ENCODE results near the gene RAX2. TPM values are rescaled to one million over a fixed set of nuclear protein-coding genes. Genes with fewer than 3 reads are reported as not detected.
"Not testable (repeated sequence)": the region's sequence is repeated elsewhere in the genome, so short reads cannot be mapped to it uniquely, and the experiment has no call there.

The RAX2 gene
- not detected for polyA plus RNA-seq (2013, experiment 1 of 2; ENCODE audit: insufficient read length)
- polyA plus RNA-seq (2013, experiment 2 of 2; ENCODE audit: insufficient read length): not detected

DNA sequence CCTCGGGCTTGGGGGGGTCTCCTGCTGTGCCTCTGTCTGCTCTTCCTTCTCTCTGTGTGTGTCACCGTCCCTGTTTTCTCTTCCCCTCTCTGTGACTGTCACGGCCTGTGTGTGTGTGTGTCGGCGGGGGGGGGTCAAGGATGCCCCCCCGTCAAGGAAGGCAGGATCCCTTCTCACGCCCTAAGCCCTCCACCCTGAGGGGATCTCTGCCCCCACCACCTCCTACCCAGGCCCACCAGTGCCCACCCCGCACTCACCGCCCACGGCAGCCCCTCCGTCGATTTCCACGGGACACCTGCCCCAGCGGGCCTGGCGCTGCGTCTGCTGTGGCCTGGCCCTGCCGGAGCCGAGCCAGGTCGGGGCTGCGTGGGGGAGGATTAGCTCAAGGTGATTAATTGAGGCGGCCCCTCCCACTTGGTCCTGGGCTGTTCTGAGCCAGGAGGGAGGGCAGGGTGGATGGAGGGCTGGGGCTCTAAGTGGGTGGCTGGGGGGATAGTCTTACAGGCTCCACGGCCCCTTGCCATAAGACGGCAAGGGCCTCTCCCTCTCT lies at the start of gene RAX2:
Gene RAX2, minus strand, starts transcription at position 323 of the 550 bp plus-strand sequence. CDS start 486 bp downstream, outside the sequence.
- no peak for DNase-seq

GRCh38 chr19:3821156-3821555 lies 49.1 kb upstream of the RAX2 start:
- no peak for DNase-seq

DNA sequence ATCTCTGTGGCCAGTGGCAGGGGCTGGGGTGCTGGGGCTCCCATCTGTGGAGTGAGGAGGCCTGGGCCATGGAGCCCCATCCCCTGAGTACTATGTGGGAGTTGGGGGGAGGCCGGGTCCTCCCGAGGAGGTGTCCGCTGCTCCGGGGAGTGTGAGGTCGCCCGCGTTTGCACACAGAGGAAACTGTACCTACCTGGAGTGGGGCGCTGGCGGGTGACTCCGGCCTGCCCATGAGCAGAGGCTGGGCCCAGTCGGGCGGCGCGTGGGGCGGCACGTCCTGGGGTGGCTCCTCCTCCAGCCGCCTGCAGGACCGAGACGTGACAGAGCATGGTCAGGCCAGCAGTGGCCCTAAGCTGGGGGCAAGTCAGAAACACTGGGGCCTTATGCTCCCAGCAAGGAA lies 48.0 kb upstream of the RAX2 start:
- DNase-seq: no peak

- no peak for DNase-seq
Measured at GRCh38 chr19:3818918-3819317, 46.9 kb upstream of the RAX2 start.

DNA sequence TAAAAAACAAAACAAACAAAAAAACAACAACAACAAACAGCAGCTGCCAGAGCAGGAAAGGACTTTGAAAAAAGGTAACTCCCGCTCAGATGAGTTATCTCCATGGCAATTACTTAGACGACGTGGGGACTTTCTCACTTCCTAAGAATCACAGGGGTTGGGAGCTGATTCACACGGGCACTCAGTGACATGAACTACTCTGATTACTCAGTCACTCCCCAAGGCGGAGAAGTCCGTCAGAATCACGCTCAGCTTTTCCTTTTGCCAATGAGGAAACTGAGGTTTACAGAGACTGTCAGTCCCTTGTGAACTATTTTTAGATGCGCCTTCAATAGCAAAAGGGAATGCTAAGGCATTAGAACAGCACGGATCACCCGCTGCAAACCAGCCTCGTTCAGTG lies 46.4 kb upstream of the RAX2 start:
- DNase-seq: peak; percentile 17

GRCh38 chr19:3817761-3818160 lies 45.7 kb upstream of the RAX2 start:
- no peak for DNase-seq

GRCh38 chr19:3816566-3817218 lies 44.7 kb upstream of the RAX2 start:
- DNase-seq: no peak

- not testable (repeated sequence) for DNase-seq
Measured at GRCh38 chr19:3816148-3816547, 44.1 kb upstream of the RAX2 start.

GRCh38 chr19:3814648-3815047 lies 42.6 kb upstream of the RAX2 start:
- no peak for DNase-seq

GRCh38 chr19:3813473-3814392 lies 41.7 kb upstream of the RAX2 start:
- DNase-seq: no peak

DNA sequence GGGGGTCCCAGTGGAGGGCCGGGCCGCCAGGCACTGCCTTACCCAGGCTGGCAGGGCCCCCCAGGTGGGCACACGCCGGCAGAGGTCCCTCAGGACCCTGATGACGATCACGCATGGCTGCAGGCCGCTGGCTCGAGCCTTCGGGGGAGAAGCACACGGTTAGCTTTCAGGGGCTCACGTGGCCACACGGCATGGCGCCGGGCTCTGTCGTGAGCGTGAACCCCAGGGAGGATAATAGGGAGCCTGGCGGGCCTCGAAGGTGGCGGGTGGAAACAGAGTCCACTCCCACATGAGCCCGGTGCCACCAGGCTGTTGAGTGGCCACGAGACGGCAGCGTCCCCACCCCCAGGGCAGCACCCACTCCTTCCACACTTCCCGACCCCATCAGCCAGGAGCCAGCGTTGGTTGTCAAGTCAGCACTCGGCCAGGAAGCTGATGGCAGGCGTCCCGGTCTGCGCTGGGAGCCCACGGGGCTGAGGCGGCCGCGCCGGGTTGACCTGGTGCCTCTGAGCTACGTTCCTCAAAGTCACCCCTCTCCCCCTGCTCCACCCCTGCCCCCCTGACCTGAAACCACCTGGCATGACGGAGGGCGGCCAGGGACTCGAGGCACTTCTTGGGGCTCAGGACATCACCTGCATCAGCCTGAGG lies 38.8 kb upstream of the RAX2 start:
- DNase-seq: no peak

GRCh38 chr19:3809881-3810707 lies 38.1 kb upstream of the RAX2 start:
- DNase-seq: no peak

DNA sequence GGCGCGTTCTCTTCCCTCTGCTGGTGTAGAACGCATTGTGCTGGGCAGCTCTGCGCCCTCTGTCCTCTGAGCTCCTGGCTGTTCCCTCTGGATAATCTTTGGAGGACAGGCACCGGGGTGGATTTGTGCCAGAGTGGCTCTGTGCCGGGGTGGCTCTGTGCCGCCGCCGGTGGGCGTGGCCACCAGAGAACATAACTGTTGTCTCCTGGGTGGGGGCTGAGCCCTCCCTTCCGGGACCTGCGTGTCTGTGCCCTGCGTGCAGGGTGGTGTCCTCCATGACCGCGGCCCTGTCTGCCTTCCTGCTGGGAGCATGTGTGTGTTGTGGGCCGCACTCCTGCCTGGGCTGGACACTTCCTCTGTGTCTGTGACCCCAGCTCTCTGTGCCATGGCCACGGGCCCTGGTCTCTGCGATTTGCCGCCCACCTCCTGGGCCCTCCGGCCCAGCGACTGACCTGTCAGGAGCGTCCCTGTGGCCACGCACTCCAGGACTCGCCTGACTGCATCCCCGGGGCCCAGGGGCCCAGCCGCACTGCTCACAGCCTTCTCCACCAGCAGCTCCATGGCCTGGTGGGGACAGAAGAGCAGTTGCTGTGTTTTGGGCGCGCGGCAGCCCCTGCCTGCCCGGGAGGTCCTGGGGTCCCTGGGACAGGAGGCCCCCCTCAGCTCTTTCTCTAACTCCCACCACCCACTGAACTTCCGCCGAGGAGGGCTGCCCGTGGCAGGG lies 36.6 kb upstream of the RAX2 start:
- DNase-seq: no peak

- DNase-seq: no peak
Measured at GRCh38 chr19:3807574-3808354, 35.7 kb upstream of the RAX2 start.

DNA sequence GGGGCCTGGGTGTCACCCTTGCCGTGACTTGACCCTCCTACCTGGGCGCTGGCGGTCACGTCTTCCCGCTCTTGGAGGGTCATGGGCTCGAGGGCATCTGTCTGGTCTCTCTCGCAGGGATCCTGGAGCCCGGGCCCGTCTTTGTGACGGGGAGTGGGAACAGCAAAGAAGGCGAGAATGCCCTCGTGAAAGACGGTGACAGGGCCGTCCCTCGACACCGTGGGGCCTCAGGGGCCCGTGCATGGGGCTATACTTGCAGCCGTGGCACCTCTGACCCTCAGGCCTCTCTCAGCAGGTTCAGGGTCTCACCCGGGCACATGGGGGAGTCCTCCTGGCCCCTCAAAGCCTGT lies 35.1 kb upstream of the RAX2 start:
- no peak for DNase-seq

DNA sequence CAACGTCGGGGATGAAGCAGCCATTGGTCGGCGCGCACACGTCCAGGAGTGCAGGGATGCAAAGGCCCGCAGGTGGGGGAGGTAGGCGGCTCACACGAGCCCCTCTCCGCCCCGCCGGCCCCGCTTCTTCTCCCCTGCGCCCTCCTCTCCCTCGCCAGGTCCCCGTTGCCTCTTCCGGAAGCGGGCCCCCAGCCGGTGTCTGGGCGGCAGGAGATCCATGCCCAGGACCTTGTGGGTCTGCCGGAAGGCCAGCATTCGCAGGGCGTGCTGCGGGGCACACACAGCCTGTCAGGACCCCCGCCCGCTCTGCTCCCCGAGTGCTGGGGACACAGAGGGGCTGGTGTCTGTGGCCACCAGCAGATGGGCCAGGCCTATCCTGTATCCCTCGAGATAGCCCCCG lies 33.8 kb upstream of the RAX2 start:
- DNase-seq: no peak

DNA sequence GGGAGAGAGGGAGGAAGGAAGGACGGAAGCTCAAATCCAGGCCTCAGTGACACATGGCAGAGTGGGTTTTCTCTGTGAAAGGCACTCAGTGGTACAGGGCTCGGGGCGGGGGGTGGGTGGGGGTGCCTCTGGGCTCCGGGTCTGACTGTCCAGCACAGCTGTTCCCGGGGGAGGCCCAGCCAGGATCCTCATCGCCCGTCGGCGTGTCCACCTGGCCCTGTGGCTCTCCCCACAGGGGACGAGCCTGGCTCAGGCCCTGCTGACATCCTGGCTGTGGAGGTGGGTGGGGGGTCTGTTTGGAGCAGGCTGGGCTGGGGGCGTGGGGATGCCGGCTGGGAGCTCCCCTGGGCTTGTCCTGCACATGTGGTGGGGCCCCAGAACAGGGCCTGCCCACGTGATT lies 32.4 kb upstream of the RAX2 start:
- no peak for DNase-seq

DNA sequence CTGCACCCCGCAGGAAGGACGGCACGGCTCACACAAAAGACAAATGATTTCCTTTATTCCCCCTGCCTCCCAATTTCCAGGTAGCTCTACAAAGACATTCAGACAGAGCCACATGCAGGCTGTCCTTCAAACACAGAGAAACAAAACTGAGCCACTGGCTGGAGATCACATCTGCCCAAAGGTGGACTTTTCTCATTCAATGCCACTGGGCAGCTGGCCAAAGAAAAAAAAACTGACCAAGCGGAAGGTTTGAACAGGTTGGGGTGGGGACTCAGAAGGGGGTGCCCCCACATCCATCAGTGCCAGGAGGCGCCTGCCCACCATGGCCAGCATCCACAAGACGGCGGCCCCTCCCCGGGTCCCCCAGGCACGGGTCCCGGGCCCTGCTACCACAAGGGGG lies 32.0 kb upstream of the RAX2 start:
- DNase-seq: no peak

- no peak for DNase-seq
Measured at GRCh38 chr19:3803114-3803888, 31.3 kb upstream of the RAX2 start.

Measured in fibroblast of skin of scalp (primary cell).